CD4-positive, alpha-beta T cell (primary cell): ENCODE measurements around the gene XKR7. TPM values are rescaled to one million over a fixed set of nuclear protein-coding genes. Genes with fewer than 3 reads are reported as not detected.

Source experiments
- ATAC-seq: fragments of 200-7000 bp; cut with Tn5 transposase; one replicate; pipeline ENCODE4 v1.10.0; 2022; ENCODE audit warnings: mild to moderate bottlenecking; ENCODE audit not compliant: poor library complexity
- CTCF ChIA-PET: fragments of 350-600 bp; sonication (Branson Sonifier 250); formaldehyde crosslinking; loops from one replicate; lab custom pipeline; 2021; ENCODE audit warnings: antibody characterized with exemption, inconsistent platforms; lab: Charles Lee
- POLR2A ChIA-PET: fragments of 350-600 bp; sonication (Branson Sonifier 250); formaldehyde crosslinking; loops from one replicate; lab custom pipeline; 2021; ENCODE audit warnings: antibody characterized with exemption, inconsistent platforms; lab: Charles Lee
- DNase-seq, 14 experiments: peaks; one replicate each; pipeline ENCODE4 v3.0.0-alpha.2; 2013 to 2020; ENCODE audit warnings: mixed read lengths in 2 of 14
- H3K27ac ChIP-seq, 2 donors: one replicate each; pipeline versions ENCODE4 v1.5.1 to v1.7.0; 2013; ENCODE audit warnings: low read length in 2 of 2, low read depth in 1 of 2, mild to moderate bottlenecking in 1 of 2
- H3K27me3 ChIP-seq, 2 experiments: 1 replicate in 1 of 2; 2 replicates in 1 of 2; pipeline versions ENCODE4 v1.6.1 to v1.7.0; 2013; ENCODE audit warnings: low read length in 2 of 2, control low read depth in 1 of 2, mild to moderate bottlenecking in 1 of 2, moderate library complexity in 1 of 2; ENCODE audit not compliant: insufficient read depth in 2 of 2, control insufficient read depth in 1 of 2
- H3K36me3 ChIP-seq: one replicate; pipeline ENCODE4 v1.6.1; 2013; ENCODE audit warnings: low read length, control low read depth; ENCODE audit not compliant: insufficient read depth
- H3K4me1 ChIP-seq: one replicate; pipeline ENCODE4 v1.6.1; 2013; ENCODE audit warnings: low read length, control low read depth; ENCODE audit not compliant: insufficient read depth
- H3K4me3 ChIP-seq: one replicate; pipeline ENCODE4 v1.5.1; 2013; ENCODE audit warnings: mild to moderate bottlenecking, low read length, moderate library complexity
- H3K9me3 ChIP-seq, 2 experiments: 1 replicate in 1 of 2; 2 replicates in 1 of 2; pipeline versions ENCODE4 v1.6.1 to v1.7.0; 2013; ENCODE audit warnings: low read length in 2 of 2, mild to moderate bottlenecking in 2 of 2, control low read depth in 1 of 2, moderate library complexity in 1 of 2; ENCODE audit not compliant: control insufficient read depth in 1 of 2, insufficient read depth in 1 of 2
- H3K27ac Mint-ChIP-seq: one replicate; pipeline ENCODE4 v1.8.0; 2020; ENCODE audit warnings: mixed read lengths
- H3K27me3 Mint-ChIP-seq: one replicate; pipeline ENCODE4 v1.8.0; 2021; ENCODE audit warnings: mixed read lengths
- H3K36me3 Mint-ChIP-seq: one replicate; pipeline ENCODE4 v1.8.0; 2021; ENCODE audit warnings: low read depth, mixed read lengths
- H3K4me1 Mint-ChIP-seq: one replicate; pipeline ENCODE4 v1.8.0; 2021; ENCODE audit warnings: low read depth, mixed read lengths
- H3K4me3 Mint-ChIP-seq: one replicate; pipeline ENCODE4 v1.8.0; 2020; ENCODE audit warnings: mild to moderate bottlenecking, mixed read lengths
- H3K9me3 Mint-ChIP-seq: one replicate; pipeline ENCODE4 v1.8.0; 2020; ENCODE audit warnings: mixed read lengths
- CTCF ChIP-seq: fragments of 200-600 bp; IDR thresholded peaks from one replicate; pipeline ENCODE4 v1.8.0; 2022; ENCODE audit warnings: antibody characterized with exemption, mild to moderate bottlenecking
- intact Hi-C, 2 experiments: fragments of 100-400 bp; cut with DNase I in 1 of 2; cut with micrococcal nuclease in 1 of 2; formaldehyde crosslinking; loops; one replicate each; pipeline versions ENCODE4 v1.15.1 to v1.9.0; 2023 to 2025; cut with DNase I, micrococcal nuclease
- total RNA-seq, 174 experiments: library from RNA in 2 of 174; stranded (reverse) in 2 of 174; gene quantifications; one replicate each; pipeline ENCODE4 v1.2.3 and lab custom pipeline; 2021 to 2026

The XKR7 gene
- total RNA-seq, 2 experiments from 2014 or later, result not detected

- DNase-seq (peak; percentile 93 to 99 (median 97)), ATAC-seq (peak; percentile 99)
- ChIA-PET CTCF (interaction anchor here (0.5 to 2.3 kb wide), 15 partner anchors 10 to 164 kb away, joined by 3 to 23 read pairs (median 3); partner anchors contain the start of gene XKR7), POLR2A (interaction anchor here (1.0 to 1.6 kb wide), 4 partner anchors 72 to 158 kb away, joined by 3 to 5 read pairs (median 4); partner anchors contain the start of gene TM9SF4)
- peaks cover 46% of the 10 kb centered on the region for H3K36me3 Mint-ChIP-seq
- H3K36me3 ChIP-seq, result peaks cover 30% of the 10 kb centered on the region
- TF ChIP-seq CTCF, result peak; percentile 80
- H3K9me3 ChIP-seq, result no peaks in the 10 kb centered on the region
- H3K9me3 Mint-ChIP-seq, result no peaks in the 10 kb centered on the region
- H3K4me3 ChIP-seq, result peak within 1 kb of the TSS; percentile 92
- H3K4me1 Mint-ChIP-seq, result peaks cover 35% of the 10 kb centered on the region
- intact Hi-C loops, result loop anchor here (1.0 to 10.0 kb wide), 8 partner anchors 15 to 1713 kb away; partner anchors contain the start of genes ACTL10 (in 1 of the 2), C20orf144 (in 1 of the 2), PLAGL2 (in 1 of the 2) and POFUT1 (in 1 of the 2)
- H3K27ac ChIP-seq, result peak within 1 kb of the TSS in 1 of 2 donors; percentile 10
- peaks cover 20% of the 10 kb centered on the region for H3K27me3 Mint-ChIP-seq
- peak within 1 kb of the TSS; percentile 98 for H3K4me3 Mint-ChIP-seq
- H3K27me3 ChIP-seq, result peaks cover 0 to 6% of the 10 kb centered on the region in 2 experiments
- H3K27ac Mint-ChIP-seq, result peak within 1 kb of the TSS; percentile 84
- peaks cover 26% of the 10 kb centered on the region for H3K4me1 ChIP-seq
Measured at GRCh38 chr20:31951530-31952453, 16.2 kb upstream of the XKR7 start, which contains the start of gene PDRG1. TSS of gene PDRG1 (minus strand) at chr20:31952046. CDS start at chr20:31951961, 85 bp downstream.

- no peak overlapping the region for H3K27ac ChIP-seq
- no peak overlapping the region for H3K4me3 ChIP-seq
- ATAC-seq (no peak), DNase-seq (no peak)
- no peak overlapping the region for H3K4me3 Mint-ChIP-seq
- H3K4me1 ChIP-seq, result peaks cover 26% of the 10 kb centered on the region
- H3K36me3 ChIP-seq, result peaks cover 11% of the 10 kb centered on the region
- H3K9me3 Mint-ChIP-seq, result no peaks in the 10 kb centered on the region
- peaks cover 32% of the 10 kb centered on the region for H3K27me3 Mint-ChIP-seq
- no peaks in the 10 kb centered on the region for H3K9me3 ChIP-seq
- ChIA-PET POLR2A (no interaction called here), CTCF (interaction anchor here (2.3 kb wide), 1 partner anchor 101 kb away, joined by 23 read pairs; no protein-coding TSS in a partner anchor)
- peaks cover 0 to 6% of the 10 kb centered on the region in 2 experiments for H3K27me3 ChIP-seq
- peaks cover 27% of the 10 kb centered on the region for H3K36me3 Mint-ChIP-seq
- no peak overlapping the region for H3K27ac Mint-ChIP-seq
- no peak for TF ChIP-seq CTCF
- peaks cover 33% of the 10 kb centered on the region for H3K4me1 Mint-ChIP-seq
- intact Hi-C loops, result loop anchor here (2.0 to 10.0 kb wide), 6 partner anchors 13 to 1711 kb away; partner anchors contain the start of genes ACTL10 (in 1 of the 2), C20orf144 (in 1 of the 2), PLAGL2 (in 1 of the 2) and POFUT1 (in 1 of the 2)
Measured at GRCh38 chr20:31953556-31954148, 14.3 kb upstream of the XKR7 start.

- H3K27me3 ChIP-seq, result peaks cover 0 to 6% of the 10 kb centered on the region in 2 experiments
- H3K9me3 ChIP-seq, result no peaks in the 10 kb centered on the region
- no peak overlapping the region for H3K27ac ChIP-seq
- peaks cover 6% of the 10 kb centered on the region for H3K36me3 ChIP-seq
- DNase-seq (no peak), ATAC-seq (no peak)
- ChIA-PET POLR2A (no interaction called here), CTCF (no interaction called here)
- no peak overlapping the region for H3K4me3 ChIP-seq
- no peak for TF ChIP-seq CTCF
- Mint-ChIP-seq H3K27ac (no peak overlapping the region), H3K27me3 (peaks cover 39% of the 10 kb centered on the region), H3K4me3 (no peak overlapping the region), H3K4me1 (peaks cover 26% of the 10 kb centered on the region), H3K9me3 (no peaks in the 10 kb centered on the region), H3K36me3 (peaks cover 20% of the 10 kb centered on the region)
- intact Hi-C loops, result loop anchor here in 1 of 2 experiments (5.0 to 10.0 kb wide), 2 partner anchors 253 to 1710 kb away; partner anchors contain the start of genes ACTL10, C20orf144, PLAGL2 and POFUT1
- H3K4me1 ChIP-seq, result peaks cover 26% of the 10 kb centered on the region
Measured at GRCh38 chr20:31954500-31954899, 13.5 kb upstream of the XKR7 start.
